Stimulated activated CD4-positive, alpha-beta T cell treated with anti-CD3 and anti-CD28 coated beads, Interleukin-4, amount 100 ng/mL, for 48 hours (primary cell): Measurements from ENCODE around the gene SH3BP2.

Experiments
- DNase-seq, 2 donors: peaks; one replicate each; pipeline ENCODE4 v3.0.0-alpha.2; 2020; ENCODE audit warnings: low read depth in 2 of 2

Gene SH3BP2

GRCh38 chr4:2790583-2791517 is 2.0 kb upstream of the SH3BP2 start:
- no peak for DNase-seq

- no peak for DNase-seq
Measured at GRCh38 chr4:2791518-2792395, 1.1 kb upstream of the SH3BP2 start.

GRCh38 chr4:2792396-2792710 is 532 bp upstream of the SH3BP2 start:
- DNase-seq: no peak

- peak in 1 of 2 donors; percentile 63 for DNase-seq
Measured at GRCh38 chr4:2793586-2794485, 951 bp downstream of the SH3BP2 start.

- no peak for DNase-seq
Measured at GRCh38 chr4:2794486-2795299, 1.8 kb downstream of the SH3BP2 start.

- DNase-seq: no peak
Measured at GRCh38 chr4:2795300-2795892, 2.5 kb downstream of the SH3BP2 start.

GRCh38 chr4:2795893-2796848 is 3.3 kb downstream of the SH3BP2 start:
- no peak for DNase-seq

- no peak for DNase-seq
Measured at GRCh38 chr4:2796849-2797544, 4.1 kb downstream of the SH3BP2 start.

GRCh38 chr4:2797545-2798305 is 4.8 kb downstream of the SH3BP2 start:
- DNase-seq: no peak

- peak in 1 of 2 donors; percentile 56 for DNase-seq
Measured at GRCh38 chr4:2798399-2799223, 5.7 kb downstream of the SH3BP2 start.

GRCh38 chr4:2799224-2799911 is 6.5 kb downstream of the SH3BP2 start:
- no peak for DNase-seq

- DNase-seq: no peak
Measured at GRCh38 chr4:2799971-2800690, 7.2 kb downstream of the SH3BP2 start.

- no peak for DNase-seq
Measured at GRCh38 chr4:2800691-2801596, 8.1 kb downstream of the SH3BP2 start.
